ACHN (cell line): ENCODE data around the gene SPAG6.

Source experiments
- DNase-seq: peaks from one replicate; pipeline ENCODE4 v3.0.0-alpha.2; 2015
- in situ Hi-C: cut with HindIII; loops from 2 replicates; pipeline ENCODE4 v1.10.0; 2017; ENCODE audit warnings: low sequenced_read_pairs, low pct_ligation_motif_present, low pct_unique_long_range_greater_than_20kb

SPAG6 gene

GRCh38 chr10:22442468-22442867, 97.2 kb downstream of the SPAG6 start:
- DNase-seq, result no peak
- in situ Hi-C loops, result no loop called here

- in situ Hi-C loops, result no loop called here
These were observed 98.0 kb downstream of the SPAG6 start for GRCh38 chr10:22443175-22443901.

GRCh38 chr10:22444219-22444788, 99.0 kb downstream of the SPAG6 start:
- in situ Hi-C loops, result no loop called here

More at GRCh38 chr10:22443175-22443901, 98.0 kb downstream of the SPAG6 start:
- DNase-seq, result no peak

GRCh38 chr10:22445495-22445894, 100.2 kb downstream of the SPAG6 start:
- in situ Hi-C loops, result no loop called here
- DNase-seq, result no peak

More at GRCh38 chr10:22444219-22444788, 99.0 kb downstream of the SPAG6 start:
- DNase-seq, result no peak

- no peak for DNase-seq
- in situ Hi-C loops, result no loop called here
These were observed 101.8 kb downstream of the SPAG6 start for GRCh38 chr10:22447068-22447467.

GRCh38 chr10:22451346-22451745, 106.0 kb downstream of the SPAG6 start:
- no peak for DNase-seq
- in situ Hi-C loops, result no loop called here

GRCh38 chr10:22453320-22453719, 108.0 kb downstream of the SPAG6 start:
- no peak for DNase-seq
- in situ Hi-C loops, result no loop called here

GRCh38 chr10:22453948-22454591, 108.8 kb downstream of the SPAG6 start:
- no peak for DNase-seq
- in situ Hi-C loops, result no loop called here

- DNase-seq, result no peak
- in situ Hi-C loops, result no loop called here
These were observed 109.3 kb downstream of the SPAG6 start for GRCh38 chr10:22454634-22455033.

- DNase-seq, result no peak
- in situ Hi-C loops, result no loop called here
These were observed 110.0 kb downstream of the SPAG6 start for GRCh38 chr10:22455068-22455857.

- no peak for DNase-seq
- in situ Hi-C loops, result no loop called here
These were observed 111.2 kb downstream of the SPAG6 start for GRCh38 chr10:22456486-22456885.

- DNase-seq, result no peak
- in situ Hi-C loops, result no loop called here
These were observed 113.2 kb downstream of the SPAG6 start for GRCh38 chr10:22458272-22459038.

GRCh38 chr10:22459496-22459895, 114.2 kb downstream of the SPAG6 start:
- DNase-seq, result no peak
- in situ Hi-C loops, result no loop called here

GRCh38 chr10:22460101-22460500, 114.8 kb downstream of the SPAG6 start:
- in situ Hi-C loops, result no loop called here
- DNase-seq, result no peak

- in situ Hi-C loops, result no loop called here
- no peak for DNase-seq
These were observed 115.5 kb downstream of the SPAG6 start for GRCh38 chr10:22460531-22461403.

GRCh38 chr10:22461891-22462290, 116.6 kb downstream of the SPAG6 start:
- no peak for DNase-seq
- in situ Hi-C loops, result no loop called here

- in situ Hi-C loops, result no loop called here
- no peak for DNase-seq
These were observed 118.0 kb downstream of the SPAG6 start for GRCh38 chr10:22463255-22463654.
